ENCODE measurements around the gene LUZP1. TPM values are rescaled to one million over a fixed set of nuclear protein-coding genes. Genes with fewer than 3 reads are reported as not detected.

Gene LUZP1
- total RNA-seq, 4 donors from 2014 or later: 22.3 to 38.4 (median 30.3) TPM

GRCh38 chr1:23062271-23062670 is 106.4 kb downstream of the LUZP1 start:
- ATAC-seq: no peak
- Histone ChIP-seq H3K9me3 (no peaks in the 10 kb centered on the region), H3K4me1 (no peaks in the 10 kb centered on the region), H3K4me3 (no peak overlapping the region), H3K36me3 (peaks cover 0 to 92% of the 10 kb centered on the region in 2 donors), H3K27ac (no peak overlapping the region), H3K27me3 (no peaks in the 10 kb centered on the region)
- 77 to 100% methylated on average over 1 to 2 of the region's 2 CpGs for WGBS, 2 donors (ENCODE audit: low coverage in 1 of 2)
- TF ChIP-seq CTCF (IDR thresholded peaks at IDR 0.05) (no peak), POLR2A (IDR thresholded peaks at IDR 0.05) (no peak), POLR2AphosphoS5 (IDR thresholded peaks at IDR 0.05) (no peak)

- Histone ChIP-seq H3K9me3 (no peaks in the 10 kb centered on the region), H3K4me3 (no peak overlapping the region), H3K36me3 (peaks cover 0 to 94% of the 10 kb centered on the region in 2 donors), H3K4me1 (no peaks in the 10 kb centered on the region), H3K27ac (no peak overlapping the region), H3K27me3 (no peaks in the 10 kb centered on the region)
- no peak for TF ChIP-seq POLR2A (IDR thresholded peaks at IDR 0.05)
- WGBS, 2 donors (ENCODE audit: low coverage in 1 of 2): 89 to 96% methylated on average over 5 of the region's 5 CpGs
- ATAC-seq: no peak
Observed at GRCh38 chr1:23057301-23057700, 111.4 kb downstream of the LUZP1 start.

- WGBS, 2 donors (ENCODE audit: low coverage in 1 of 2): 83 to 90% methylated on average over 3 to 4 of the region's 4 CpGs
- TF ChIP-seq POLR2A (IDR thresholded peaks at IDR 0.05) (no peak), POLR2AphosphoS5 (IDR thresholded peaks at IDR 0.05) (no peak), EP300 (IDR thresholded peaks at IDR 0.05) (no peak), CTCF (IDR thresholded peaks at IDR 0.05) (no peak)
- H3K4me1 ChIP-seq: peaks cover 0 to 6% (median 0%) of the 10 kb centered on the region in 3 donors
Observed at GRCh38 chr1:23051290-23051909, 117.3 kb downstream of the LUZP1 start.

GRCh38 chr1:23050201-23050600 is 118.5 kb downstream of the LUZP1 start:
- Histone ChIP-seq H3K36me3 (peaks cover 0 to 44% of the 10 kb centered on the region in 2 donors), H3K27ac (no peak overlapping the region), H3K4me3 (no peak overlapping the region), H3K4me1 (peaks cover 0 to 6% (median 0%) of the 10 kb centered on the region in 3 donors), H3K9me3 (no peaks in the 10 kb centered on the region), H3K27me3 (no peaks in the 10 kb centered on the region)
- 77 to 82% methylated on average over 7 of the region's 7 CpGs for WGBS, 2 donors (ENCODE audit: low coverage in 1 of 2)
- no peak for TF ChIP-seq EP300 (IDR thresholded peaks at IDR 0.05)
- no peak for TF ChIP-seq POLR2AphosphoS5 (IDR thresholded peaks at IDR 0.05)
- TF ChIP-seq CTCF (IDR thresholded peaks at IDR 0.05): no peak
- no peak for TF ChIP-seq POLR2A (IDR thresholded peaks at IDR 0.05)
- ATAC-seq: no peak

More at GRCh38 chr1:23051290-23051909, 117.3 kb downstream of the LUZP1 start:
- Histone ChIP-seq H3K36me3 (peaks cover 0 to 56% of the 10 kb centered on the region in 2 donors), H3K9me3 (no peaks in the 10 kb centered on the region), H3K27ac (no peak overlapping the region), H3K4me3 (no peak overlapping the region), H3K27me3 (no peaks in the 10 kb centered on the region)
- no peak for ATAC-seq

- H3K9me3 ChIP-seq: no peaks in the 10 kb centered on the region
- no peak for TF ChIP-seq POLR2AphosphoS5 (IDR thresholded peaks at IDR 0.05)
- H3K4me1 ChIP-seq: no peaks in the 10 kb centered on the region
- WGBS, 2 donors (ENCODE audit: low coverage in 1 of 2): 81 to 94% methylated on average over 3 of the region's 3 CpGs
- no peak for ATAC-seq
- H3K36me3 ChIP-seq: no peaks in the 10 kb centered on the region
- no peak overlapping the region for H3K4me3 ChIP-seq
- no peak overlapping the region for H3K27ac ChIP-seq
- no peaks in the 10 kb centered on the region for H3K27me3 ChIP-seq
Observed at GRCh38 chr1:23044035-23044434, 124.6 kb downstream of the LUZP1 start.

- Histone ChIP-seq H3K9me3 (no peaks in the 10 kb centered on the region), H3K4me1 (peaks cover 0 to 11% (median 0%) of the 10 kb centered on the region in 3 donors), H3K27me3 (no peaks in the 10 kb centered on the region), H3K4me3 (no peak overlapping the region), H3K27ac (no peak overlapping the region), H3K36me3 (no peaks in the 10 kb centered on the region)
- ATAC-seq: no peak
- TF ChIP-seq EP300 (IDR thresholded peaks at IDR 0.05) (no peak), CTCF (IDR thresholded peaks at IDR 0.05) (no peak), POLR2AphosphoS5 (IDR thresholded peaks at IDR 0.05) (no peak), POLR2A (IDR thresholded peaks at IDR 0.05) (no peak)
- WGBS, 2 donors (ENCODE audit: low coverage in 1 of 2): 91 to 94% methylated on average over 5 of the region's 5 CpGs
Observed at GRCh38 chr1:23040509-23040908, 128.1 kb downstream of the LUZP1 start.

All from gastroesophageal sphincter (tissue), 4 donors.